A673 (cell line): ENCODE measurements around the gene TM4SF1. TPM values are rescaled to one million over a fixed set of nuclear protein-coding genes. Genes with fewer than 3 reads are reported as not detected.
A peak's percentile ranks its signal among the peaks of the same experiment; 100 is the strongest.

Experiments
- BruUV-seq: library from RNA; stranded (reverse); fragments of 400-500 nt; replicated peaks from 2 replicates; lab custom pipeline; 2021; lab: Mats Ljungman, UMichigan
- CTCF ChIA-PET: fragments of 300-600 bp; sonication (Branson Sonifier 250); formaldehyde crosslinking; loops from one replicate; lab custom pipeline; 2022; ENCODE audit warnings: antibody characterized with exemption; lab: Charles Lee
- POLR2A ChIA-PET: fragments of 300-600 bp; sonication (Branson Sonifier 250); formaldehyde crosslinking; loops from one replicate; lab custom pipeline; 2022; ENCODE audit warnings: antibody characterized with exemption; ENCODE audit not compliant: low non-redundant PET; lab: Charles Lee
- DNase-seq: peaks from one replicate; pipeline ENCODE4 v3.0.0-alpha.2; 2015; ENCODE audit warnings: low spot score
- H3K27ac ChIP-seq: fragments of 200-600 bp; sonication (generic); 2 replicates; pipeline ENCODE4 v1.5.1; 2016; ENCODE audit warnings: mixed run types, low read depth, mild to moderate bottlenecking, mixed read lengths, antibody characterized with exemption, low read length; ENCODE audit not compliant: poor library complexity, severe bottlenecking
- H3K27me3 ChIP-seq: fragments of 200-600 bp; sonication (generic); replicated peaks from 2 replicates; pipeline ENCODE4 v1.6.1; 2017; ENCODE audit warnings: mixed run types, low read depth, mild to moderate bottlenecking, mixed read lengths, antibody characterized with exemption, low read length; ENCODE audit not compliant: insufficient read depth, poor library complexity
- H3K36me3 ChIP-seq: fragments of 200-600 bp; sonication (generic); 2 replicates; pipeline ENCODE4 v1.6.1; 2016; ENCODE audit warnings: mixed run types, mild to moderate bottlenecking, mixed read lengths, antibody characterized with exemption, low read length; ENCODE audit not compliant: insufficient read depth, poor library complexity, severe bottlenecking
- H3K4me1 ChIP-seq: fragments of 200-600 bp; sonication (generic); 2 replicates; pipeline ENCODE4 v1.6.1; 2017; ENCODE audit warnings: mixed run types, mild to moderate bottlenecking, mixed read lengths, antibody characterized with exemption, low read length; ENCODE audit not compliant: insufficient read depth, poor library complexity, severe bottlenecking
- H3K4me3 ChIP-seq: fragments of 200-600 bp; sonication (generic); 2 replicates; pipeline ENCODE4 v1.5.1; 2016; ENCODE audit warnings: low read depth, mixed run types, mild to moderate bottlenecking, mixed read lengths, low read length; ENCODE audit not compliant: poor library complexity, severe bottlenecking
- H3K9me3 ChIP-seq: fragments of 200-600 bp; sonication (generic); 2 replicates; pipeline ENCODE4 v1.6.1; 2016; ENCODE audit warnings: mixed run types, low read depth, mild to moderate bottlenecking, mixed read lengths, antibody characterized with exemption, low read length; ENCODE audit not compliant: poor library complexity, severe bottlenecking
- CTCF ChIP-seq: fragments of 300-800, 200-600 bp; sonication (generic); conservative IDR thresholded peaks from 2 replicates; pipeline ENCODE4 v1.5.1; 2017; ENCODE audit warnings: low read depth, mild to moderate bottlenecking, antibody characterized with exemption, low read length, moderate library complexity, mixed read lengths
- EZH2 ChIP-seq: fragments of 200-600 bp; sonication (generic); IDR thresholded peaks from 2 replicates; pipeline ENCODE4 v1.6.1; 2017; ENCODE audit warnings: borderline replicate concordance, low read depth, mild to moderate bottlenecking, mixed read lengths, antibody characterized with exemption, low read length; ENCODE audit not compliant: poor library complexity, severe bottlenecking
- intact Hi-C: fragments of 100-400 bp; cut with micrococcal nuclease; formaldehyde crosslinking; loops from one replicate; pipeline ENCODE4 v1.10.0; 2022; ENCODE audit not compliant: unreplicated experiment
- total RNA-seq: library from RNA; stranded (reverse); gene quantifications from 2 replicates; pipeline ENCODE4 v1.2.3, GENCODE V29; 2021

The TM4SF1 gene
- total RNA-seq, 1 experiment from 2014 or later: 0.28 TPM

GRCh38 chr3:149353581-149354184 is 23.8 kb downstream of the TM4SF1 start:
- no TSS peak for BruUV-seq
- Histone ChIP-seq H3K4me3 (no peak overlapping the region), H3K27me3 (no peaks in the 10 kb centered on the region), H3K4me1 (no peaks in the 10 kb centered on the region), H3K9me3 (no peaks in the 10 kb centered on the region), H3K27ac (no peak overlapping the region), H3K36me3 (no peaks in the 10 kb centered on the region)
- ChIA-PET POLR2A (no interaction called here), CTCF (no interaction called here)
- no peak for TF ChIP-seq CTCF
- TF ChIP-seq EZH2: no peak
- DNase-seq: no peak
- intact Hi-C loops: no loop called here

GRCh38 chr3:149352556-149352955 is 24.9 kb downstream of the TM4SF1 start:
- ChIA-PET CTCF (interaction anchor here (0.6 kb wide), 1 partner anchor 127 kb away, joined by 3 read pairs; no protein-coding TSS in a partner anchor), POLR2A (no interaction called here)
- no peak overlapping the region for H3K4me3 ChIP-seq
- no peaks in the 10 kb centered on the region for H3K9me3 ChIP-seq
- H3K27me3 ChIP-seq: no peaks in the 10 kb centered on the region
- H3K27ac ChIP-seq: no peak overlapping the region
- BruUV-seq: no TSS peak
- intact Hi-C loops: loop anchor here (1.0 kb wide), 1 partner anchor 128 kb away; no protein-coding TSS in a partner anchor
- DNase-seq: peak; percentile 68
- TF ChIP-seq CTCF (peak; percentile 79), EZH2 (no peak)
- no peaks in the 10 kb centered on the region for H3K4me1 ChIP-seq
- no peaks in the 10 kb centered on the region for H3K36me3 ChIP-seq

GRCh38 chr3:149343951-149344350 is 33.5 kb downstream of the TM4SF1 start:
- H3K27me3 ChIP-seq: no peaks in the 10 kb centered on the region
- no peaks in the 10 kb centered on the region for H3K9me3 ChIP-seq
- peak; percentile 34 for DNase-seq
- no TSS peak for BruUV-seq
- no peak overlapping the region for H3K4me3 ChIP-seq
- TF ChIP-seq CTCF (peak; percentile 36; the same call in 1 of the 2 replicates), EZH2 (no peak)
- H3K4me1 ChIP-seq: peaks cover 8% of the 10 kb centered on the region
- intact Hi-C loops: no loop called here
- H3K27ac ChIP-seq: no peak overlapping the region
- ChIA-PET POLR2A (no interaction called here), CTCF (interaction anchor here (0.8 kb wide), 1 partner anchor 98 kb away, joined by 3 read pairs; no protein-coding TSS in a partner anchor)
- no peaks in the 10 kb centered on the region for H3K36me3 ChIP-seq
